ENCODE results near the gene SLC30A4. TPM values are rescaled to one million over a fixed set of nuclear protein-coding genes. Genes with fewer than 3 reads are reported as not detected.

Gene SLC30A4
- total RNA-seq, 4 donors from 2014 or later, result 5.4 to 8.1 (median 7.2) TPM

DNA sequence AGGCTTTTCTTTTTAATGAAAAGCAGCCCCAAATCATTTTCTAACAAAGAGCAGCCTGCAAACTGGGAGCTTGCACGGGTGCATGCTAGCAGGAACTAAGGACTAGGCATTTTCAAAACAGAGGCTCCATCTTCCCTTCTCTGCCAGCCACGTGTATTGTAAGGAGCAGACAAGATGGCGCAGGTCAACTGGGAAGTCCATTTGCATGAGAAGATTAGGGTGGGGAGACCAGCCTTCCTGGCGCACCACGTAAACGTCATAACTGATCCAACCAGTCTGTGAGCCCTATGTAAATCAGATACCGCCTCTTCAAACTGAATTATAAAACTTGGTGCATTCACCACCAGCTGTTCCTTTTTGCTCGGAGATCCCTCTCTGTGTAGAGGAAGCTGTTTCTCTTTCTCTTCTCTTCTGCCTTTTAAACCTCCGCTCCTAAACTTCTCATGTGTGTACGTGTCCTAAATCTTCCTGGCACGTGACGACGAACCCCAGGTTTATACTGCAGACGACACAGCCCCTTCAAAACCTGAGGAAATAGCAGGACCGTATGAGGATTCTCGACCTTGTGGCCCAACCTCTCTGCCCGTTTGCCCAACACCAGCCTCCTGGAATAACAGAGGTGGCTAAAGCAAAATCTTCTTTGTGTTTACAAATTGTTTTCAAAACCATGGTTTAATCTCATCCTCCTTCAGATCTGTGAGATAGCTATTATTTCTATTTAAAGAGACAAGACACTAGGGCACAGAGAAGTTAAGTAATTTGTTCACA, 26.4 kb upstream of the SLC30A4 start:
- intact Hi-C loops (cut with DNase I; ENCODE audit: low total_unique reads), result no loop called here
- DNase-seq (ENCODE audit: low spot score in 2 of 2), result no peak
- TF ChIP-seq POLR2A (IDR thresholded peaks at IDR 0.05), result no peak
- TF ChIP-seq, protein P1, sequence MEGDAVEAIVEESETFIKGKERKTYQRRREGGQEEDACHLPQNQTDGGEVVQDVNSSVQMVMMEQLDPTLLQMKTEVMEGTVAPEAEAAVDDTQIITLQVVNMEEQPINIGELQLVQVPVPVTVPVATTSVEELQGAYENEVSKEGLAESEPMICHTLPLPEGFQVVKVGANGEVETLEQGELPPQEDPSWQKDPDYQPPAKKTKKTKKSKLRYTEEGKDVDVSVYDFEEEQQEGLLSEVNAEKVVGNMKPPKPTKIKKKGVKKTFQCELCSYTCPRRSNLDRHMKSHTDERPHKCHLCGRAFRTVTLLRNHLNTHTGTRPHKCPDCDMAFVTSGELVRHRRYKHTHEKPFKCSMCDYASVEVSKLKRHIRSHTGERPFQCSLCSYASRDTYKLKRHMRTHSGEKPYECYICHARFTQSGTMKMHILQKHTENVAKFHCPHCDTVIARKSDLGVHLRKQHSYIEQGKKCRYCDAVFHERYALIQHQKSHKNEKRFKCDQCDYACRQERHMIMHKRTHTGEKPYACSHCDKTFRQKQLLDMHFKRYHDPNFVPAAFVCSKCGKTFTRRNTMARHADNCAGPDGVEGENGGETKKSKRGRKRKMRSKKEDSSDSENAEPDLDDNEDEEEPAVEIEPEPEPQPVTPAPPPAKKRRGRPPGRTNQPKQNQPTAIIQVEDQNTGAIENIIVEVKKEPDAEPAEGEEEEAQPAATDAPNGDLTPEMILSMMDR (IDR thresholded peaks at IDR 0.05), result no peak
- no peak overlapping the region for H3K4me3 ChIP-seq (ENCODE audit: low read depth, poor library complexity, severe bottlenecking)
- whole genome bisulfite sequencing, 2 donors, result 76 to 77% methylated on average over 17 of the region's 17 CpGs

GRCh38 chr15:45546789-45547188, 24.2 kb upstream of the SLC30A4 start:
- TF ChIP-seq, protein P1 (IDR thresholded peaks at IDR 0.05), result no peak
- no peak for TF ChIP-seq POLR2A (IDR thresholded peaks at IDR 0.05)
- WGBS, 2 donors, result 89 to 98% methylated on average over 7 of the region's 7 CpGs
- intact Hi-C loops (cut with DNase I; ENCODE audit: low total_unique reads), result no loop called here
- no peak overlapping the region for H3K4me3 ChIP-seq (ENCODE audit: low read depth, poor library complexity, severe bottlenecking)
- no peak for DNase-seq (ENCODE audit: low spot score in 2 of 2)

DNA sequence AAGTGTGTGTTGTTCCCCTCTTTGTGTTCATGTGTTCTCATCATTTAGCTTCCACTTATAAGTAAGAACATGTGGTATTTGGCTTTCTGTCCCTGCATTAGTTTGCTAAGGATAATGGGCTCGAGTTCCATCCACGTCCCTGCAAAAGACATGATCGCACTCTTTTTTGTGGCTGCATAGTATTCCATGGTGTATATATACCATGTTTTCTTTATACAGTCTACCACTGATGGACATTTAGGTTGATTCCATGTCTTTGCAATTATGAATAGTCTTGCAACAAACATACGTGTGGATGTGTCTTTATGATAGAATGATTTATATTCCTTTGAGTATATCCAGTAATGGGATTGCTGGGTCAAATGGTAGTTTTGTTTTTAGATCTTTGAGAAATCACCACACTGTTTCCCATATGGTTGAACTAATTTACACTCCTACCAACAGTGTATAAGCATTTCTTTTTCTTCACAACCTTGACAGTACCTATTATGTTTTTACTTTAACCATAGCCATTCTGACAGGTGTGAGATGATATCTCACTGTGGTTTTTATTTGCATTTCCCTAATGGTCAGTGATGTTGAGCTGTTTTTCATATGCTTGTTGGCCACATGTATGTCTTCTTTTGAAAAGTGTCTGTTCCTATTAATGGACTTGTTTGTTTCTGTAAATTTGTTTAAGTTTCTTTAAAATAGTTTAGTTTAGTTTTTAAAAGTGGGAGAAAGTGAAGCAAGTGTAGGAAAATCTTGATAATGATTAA, 21.9 kb upstream of the SLC30A4 start:
- TF ChIP-seq, protein P1 (IDR thresholded peaks at IDR 0.05), result no peak
- no peak for TF ChIP-seq POLR2A (IDR thresholded peaks at IDR 0.05)
- no peak for DNase-seq (ENCODE audit: low spot score in 2 of 2)
- 88 to 93% methylated on average over 4 of the region's 4 CpGs for WGBS, 2 donors
- intact Hi-C loops (cut with DNase I; ENCODE audit: low total_unique reads), result no loop called here
- H3K4me3 ChIP-seq (ENCODE audit: low read depth, poor library complexity, severe bottlenecking), result no peak overlapping the region

DNA sequence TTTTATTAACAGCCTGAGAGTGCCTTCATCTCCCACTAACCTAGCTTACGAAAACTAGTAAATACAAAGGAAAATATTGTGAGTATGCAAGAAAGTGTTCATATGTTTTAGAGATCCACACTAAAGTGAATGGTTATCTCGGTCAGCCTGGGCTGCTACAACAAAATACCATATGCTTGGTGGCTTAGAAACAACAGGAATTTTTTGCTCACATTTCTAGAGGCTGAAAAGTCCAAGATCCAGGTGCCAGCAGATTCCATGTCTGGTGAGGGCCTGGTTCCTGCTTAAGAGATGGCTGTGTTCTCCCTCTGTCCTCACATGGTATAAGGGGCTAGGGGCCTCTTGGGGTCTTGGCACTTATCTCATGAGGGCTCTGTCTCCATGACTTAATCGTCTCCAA, 20.5 kb upstream of the SLC30A4 start:
- no peak overlapping the region for H3K4me3 ChIP-seq (ENCODE audit: low read depth, poor library complexity, severe bottlenecking)
- no peak for DNase-seq (ENCODE audit: low spot score in 2 of 2)
- no peak for TF ChIP-seq POLR2A (IDR thresholded peaks at IDR 0.05)
- TF ChIP-seq, protein P1 (IDR thresholded peaks at IDR 0.05), result no peak
- intact Hi-C loops (cut with DNase I; ENCODE audit: low total_unique reads), result no loop called here
- 90 to 96% methylated on average over 3 of the region's 3 CpGs for WGBS, 2 donors

GRCh38 chr15:45540531-45540930, 18.0 kb upstream of the SLC30A4 start:
- WGBS, 2 donors, result 91 to 97% methylated on average over 1 of the region's 1 CpG
- no peak overlapping the region for H3K4me3 ChIP-seq (ENCODE audit: low read depth, poor library complexity, severe bottlenecking)
- TF ChIP-seq, protein P1 (IDR thresholded peaks at IDR 0.05), result no peak
- no peak for TF ChIP-seq POLR2A (IDR thresholded peaks at IDR 0.05)
- intact Hi-C loops (cut with DNase I; ENCODE audit: low total_unique reads), result no loop called here
- no peak for DNase-seq (ENCODE audit: low spot score in 2 of 2)
